Nephron (organoid): Measurements from ENCODE around the gene CTSE.

Experiments used
- H3K27ac Mint-ChIP-seq, 3 experiments: 2 replicates each; pipeline ENCODE4 v1.8.0; 2020; ENCODE audit warnings: mixed read lengths in 3 of 3, mild to moderate bottlenecking in 2 of 3, moderate library complexity in 1 of 3
- H3K27me3 Mint-ChIP-seq: 2 replicates; pipeline ENCODE4 v1.8.0; 2021; ENCODE audit warnings: low read depth, mild to moderate bottlenecking, moderate library complexity, mixed read lengths
- H3K36me3 Mint-ChIP-seq: 2 replicates; pipeline ENCODE4 v1.8.0; 2020; ENCODE audit warnings: low read depth, mixed read lengths
- H3K4me1 Mint-ChIP-seq: 2 replicates; pipeline ENCODE4 v1.8.0; 2020; ENCODE audit warnings: mixed read lengths
- H3K4me3 Mint-ChIP-seq, 3 experiments: 2 replicates each; pipeline ENCODE4 v1.8.0; 2020; ENCODE audit warnings: mild to moderate bottlenecking in 3 of 3, mixed read lengths in 3 of 3, moderate library complexity in 2 of 3
- H3K9me3 Mint-ChIP-seq: 2 replicates; pipeline ENCODE4 v1.8.0; 2020; ENCODE audit warnings: mixed read lengths
- TF ChIP-seq, protein P1 (sequence below), 3 experiments: fragments of 200-600 bp; sonication (generic); IDR thresholded peaks; one replicate each; pipeline ENCODE4 v1.5.0; 2021; ENCODE audit warnings: antibody characterized with exemption in 3 of 3; ENCODE audit not compliant: unreplicated experiment in 3 of 3

Gene CTSE

DNA sequence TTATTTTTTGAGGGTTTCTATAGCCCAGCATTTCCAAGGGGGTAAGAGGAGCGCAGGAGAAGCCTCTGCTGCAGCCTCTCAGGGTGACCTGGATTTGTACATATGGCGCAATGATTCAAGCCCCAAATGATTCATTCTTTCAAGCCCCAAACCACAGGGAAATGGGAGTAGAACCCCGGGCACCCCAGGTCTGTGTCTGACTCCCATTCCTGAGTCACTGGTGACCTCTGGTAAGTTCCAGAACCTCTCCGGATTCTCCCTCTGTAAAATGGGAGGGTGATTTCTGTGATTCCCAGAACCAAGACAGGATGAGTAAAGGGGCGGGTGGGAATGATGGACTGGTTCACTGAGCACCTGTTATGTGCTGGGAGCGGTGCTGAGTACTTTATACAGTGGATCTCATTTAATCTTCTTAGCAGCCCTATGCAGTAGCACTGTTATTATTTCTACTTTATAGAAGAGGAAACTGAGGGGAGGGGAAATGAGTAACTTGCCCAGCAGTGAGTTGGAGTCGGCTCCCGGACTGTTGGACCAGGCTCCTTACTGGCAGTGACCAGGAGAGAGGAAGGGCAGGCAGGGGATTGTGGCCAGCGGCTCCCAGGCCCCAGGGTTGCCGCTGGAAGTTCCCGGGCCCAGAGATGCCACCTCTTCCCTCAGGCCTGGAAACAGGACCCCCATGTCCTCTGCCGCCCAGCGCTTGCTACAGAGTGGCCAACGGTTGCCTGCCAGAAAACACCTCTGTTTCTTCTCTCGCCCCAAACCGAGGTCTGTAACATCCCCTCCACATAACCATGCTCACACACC lies 60.1 kb downstream of the CTSE start:
- H3K4me1 Mint-ChIP-seq: peaks cover 14% of the 10 kb centered on the region
- H3K27ac Mint-ChIP-seq: no peak overlapping the region
- TF ChIP-seq, protein P1, sequence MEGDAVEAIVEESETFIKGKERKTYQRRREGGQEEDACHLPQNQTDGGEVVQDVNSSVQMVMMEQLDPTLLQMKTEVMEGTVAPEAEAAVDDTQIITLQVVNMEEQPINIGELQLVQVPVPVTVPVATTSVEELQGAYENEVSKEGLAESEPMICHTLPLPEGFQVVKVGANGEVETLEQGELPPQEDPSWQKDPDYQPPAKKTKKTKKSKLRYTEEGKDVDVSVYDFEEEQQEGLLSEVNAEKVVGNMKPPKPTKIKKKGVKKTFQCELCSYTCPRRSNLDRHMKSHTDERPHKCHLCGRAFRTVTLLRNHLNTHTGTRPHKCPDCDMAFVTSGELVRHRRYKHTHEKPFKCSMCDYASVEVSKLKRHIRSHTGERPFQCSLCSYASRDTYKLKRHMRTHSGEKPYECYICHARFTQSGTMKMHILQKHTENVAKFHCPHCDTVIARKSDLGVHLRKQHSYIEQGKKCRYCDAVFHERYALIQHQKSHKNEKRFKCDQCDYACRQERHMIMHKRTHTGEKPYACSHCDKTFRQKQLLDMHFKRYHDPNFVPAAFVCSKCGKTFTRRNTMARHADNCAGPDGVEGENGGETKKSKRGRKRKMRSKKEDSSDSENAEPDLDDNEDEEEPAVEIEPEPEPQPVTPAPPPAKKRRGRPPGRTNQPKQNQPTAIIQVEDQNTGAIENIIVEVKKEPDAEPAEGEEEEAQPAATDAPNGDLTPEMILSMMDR (IDR thresholded peaks at IDR 0.05; ENCODE audit: unreplicated experiment in 3 of 3): no peak
- no peaks in the 10 kb centered on the region for H3K9me3 Mint-ChIP-seq
- no peak overlapping the region for H3K4me3 Mint-ChIP-seq
- H3K27me3 Mint-ChIP-seq: peaks cover 11% of the 10 kb centered on the region
- no peaks in the 10 kb centered on the region for H3K36me3 Mint-ChIP-seq

DNA sequence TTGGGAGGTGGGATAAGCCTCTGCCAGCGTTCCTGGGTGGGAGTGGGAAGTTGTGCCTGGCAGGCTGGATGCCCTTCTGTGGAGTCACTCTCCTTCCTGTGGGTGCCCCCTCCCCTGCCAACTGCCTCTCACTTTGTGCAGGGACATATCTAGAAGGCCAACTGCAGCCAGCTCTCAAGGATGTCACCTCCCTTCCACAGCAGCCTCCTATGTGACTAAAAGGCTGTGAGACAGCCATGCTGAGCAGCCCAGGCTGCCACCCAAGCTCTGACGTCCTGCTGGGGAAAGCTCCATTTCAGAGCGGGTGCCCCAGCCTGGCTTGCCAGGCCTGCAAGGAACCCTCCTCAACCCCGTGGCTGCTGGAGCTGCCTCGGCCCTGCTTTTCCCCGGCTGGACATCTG lies 60.9 kb downstream of the CTSE start:
- Mint-ChIP-seq H3K36me3 (no peaks in the 10 kb centered on the region), H3K9me3 (no peaks in the 10 kb centered on the region), H3K27me3 (peaks cover 11% of the 10 kb centered on the region), H3K4me3 (no peak overlapping the region), H3K4me1 (peaks cover 14% of the 10 kb centered on the region), H3K27ac (no peak overlapping the region)
- TF ChIP-seq, protein P1 (IDR thresholded peaks at IDR 0.05; ENCODE audit: unreplicated experiment in 3 of 3): no peak

DNA sequence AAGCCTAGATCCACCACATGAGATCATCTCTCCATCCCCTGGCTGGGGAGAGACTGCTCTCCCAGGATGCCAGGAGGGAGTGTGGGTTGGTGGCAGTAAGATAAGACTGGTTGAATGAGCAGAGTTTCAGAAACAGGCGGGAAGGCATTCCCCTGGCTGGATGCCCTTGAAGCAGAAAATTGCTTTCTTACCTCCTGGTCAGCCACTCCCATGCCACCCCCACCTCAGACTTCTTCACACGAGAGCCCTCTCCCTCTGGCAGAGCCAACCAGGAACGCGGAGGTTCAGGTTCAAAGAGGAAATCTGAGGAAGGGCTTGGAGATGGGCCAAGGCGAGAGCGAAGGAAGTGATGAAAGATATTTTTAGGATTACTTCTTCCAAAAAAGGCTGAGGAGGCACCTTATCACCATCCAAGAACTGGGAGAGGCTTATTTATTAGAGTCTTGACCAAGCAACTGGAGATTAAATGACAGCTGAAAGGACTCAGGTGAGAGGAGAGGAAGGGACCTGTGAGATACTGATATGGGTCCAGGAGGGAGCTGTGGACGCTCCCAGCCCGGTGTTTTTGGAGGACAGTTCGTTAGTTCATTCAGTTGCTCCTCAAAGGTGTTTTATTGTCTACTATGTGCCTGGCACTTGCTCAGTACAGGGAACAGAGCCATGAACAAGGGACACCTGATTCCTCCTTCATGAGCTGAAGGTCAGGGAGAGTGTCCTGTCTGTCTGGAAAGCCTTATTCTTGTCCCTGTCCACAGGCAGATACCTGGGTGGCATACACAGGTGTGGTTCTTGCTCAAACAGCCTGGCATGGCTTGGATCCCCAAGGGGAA lies 61.5 kb downstream of the CTSE start:
- H3K4me3 Mint-ChIP-seq: no peak overlapping the region
- H3K9me3 Mint-ChIP-seq: no peaks in the 10 kb centered on the region
- peaks cover 13% of the 10 kb centered on the region for H3K4me1 Mint-ChIP-seq
- H3K27me3 Mint-ChIP-seq: peaks cover 11% of the 10 kb centered on the region
- H3K27ac Mint-ChIP-seq: peak overlapping the region in 2 of 3 experiments; percentile 15 to 64
- no peaks in the 10 kb centered on the region for H3K36me3 Mint-ChIP-seq
- TF ChIP-seq, protein P1 (IDR thresholded peaks at IDR 0.05; ENCODE audit: unreplicated experiment in 3 of 3): no peak

DNA sequence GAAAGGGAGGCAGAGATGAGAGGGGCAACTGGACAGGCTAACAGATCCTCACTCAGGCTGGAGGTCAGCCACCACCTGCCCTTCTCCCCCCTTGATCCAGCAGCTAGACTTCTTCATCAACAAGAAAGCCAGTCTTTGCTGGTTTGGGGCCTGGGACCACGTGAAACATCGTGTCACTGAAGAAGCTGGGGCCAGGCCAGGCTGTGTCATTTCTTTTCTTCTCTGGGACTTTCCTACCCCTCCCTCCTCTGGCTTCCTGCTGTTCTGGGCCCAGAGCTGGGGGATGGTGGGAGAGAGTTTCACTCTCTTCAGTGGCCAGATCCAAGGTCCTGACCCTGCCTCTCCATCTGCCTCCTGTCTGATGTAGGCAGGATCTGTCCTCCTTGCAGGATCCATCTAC lies 62.3 kb downstream of the CTSE start:
- H3K9me3 Mint-ChIP-seq: no peaks in the 10 kb centered on the region
- peaks cover 19% of the 10 kb centered on the region for H3K27me3 Mint-ChIP-seq
- no peak overlapping the region for H3K27ac Mint-ChIP-seq
- H3K36me3 Mint-ChIP-seq: no peaks in the 10 kb centered on the region
- no peak overlapping the region for H3K4me3 Mint-ChIP-seq
- TF ChIP-seq, protein P1 (IDR thresholded peaks at IDR 0.05; ENCODE audit: unreplicated experiment in 3 of 3): no peak
- H3K4me1 Mint-ChIP-seq: peaks cover 10% of the 10 kb centered on the region

DNA sequence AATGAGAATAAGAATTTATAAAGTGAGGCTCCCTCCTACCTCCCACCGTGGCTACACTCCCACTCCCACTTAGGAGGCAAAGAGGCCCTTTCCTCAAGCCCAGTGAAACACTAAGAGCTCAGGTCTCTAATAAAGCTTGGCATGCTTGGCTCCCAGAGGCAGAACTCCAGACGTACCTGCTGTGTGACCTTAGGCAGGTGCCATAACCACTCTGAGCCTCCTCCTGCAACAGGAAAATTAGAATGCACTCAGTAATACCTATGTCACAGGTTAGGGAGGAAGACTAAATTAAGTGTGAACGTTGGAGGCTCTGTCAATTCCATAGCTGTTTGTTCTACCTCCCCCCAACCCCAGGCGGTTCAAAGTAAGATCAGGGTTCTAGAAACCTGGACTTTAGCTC lies 63.9 kb downstream of the CTSE start:
- Mint-ChIP-seq H3K36me3 (no peaks in the 10 kb centered on the region), H3K4me1 (peaks cover 10% of the 10 kb centered on the region), H3K4me3 (no peak overlapping the region), H3K27me3 (peaks cover 23% of the 10 kb centered on the region), H3K9me3 (no peaks in the 10 kb centered on the region), H3K27ac (no peak overlapping the region)
- TF ChIP-seq, protein P1 (IDR thresholded peaks at IDR 0.05; ENCODE audit: unreplicated experiment in 3 of 3): no peak
